Heart left ventricle (tissue), 16 donors: ENCODE data around the gene HUNK. TPM values are rescaled to one million over a fixed set of nuclear protein-coding genes. Genes with fewer than 3 reads are reported as not detected.
A peak's percentile ranks its signal among the peaks of the same experiment; 100 is the strongest.

Experiments
- ATAC-seq, 4 donors: fragments of 200-7000 bp; cut with Tn5 transposase; one replicate each; pipeline ENCODE4 v1.9.1; 2020 to 2022; ENCODE audit warnings: moderate library complexity in 4 of 4, mild to moderate bottlenecking in 3 of 4, moderate number of reproducible peaks in 1 of 4
- DNase-seq, 5 donors: peaks; one replicate each; pipeline ENCODE4 v3.0.0-alpha.2; 2020
- H3K27ac ChIP-seq, 12 donors: fragments of 200-600 bp; sonication (generic) in 4 of 12; one replicate each; pipeline versions ENCODE4 v1.5.0 to v1.8.0; 2016 to 2022; ENCODE audit warnings: mild to moderate bottlenecking in 2 of 12
- H3K27me3 ChIP-seq, 9 donors: fragments of 200-600 bp; sonication (generic) in 2 of 9; one replicate each; pipeline versions ENCODE4 v1.5.1 to v1.8.0; 2016 to 2022; ENCODE audit warnings: mild to moderate bottlenecking in 3 of 9
- H3K36me3 ChIP-seq, 9 donors: fragments of 200-600 bp; sonication (generic) in 2 of 9; one replicate each; pipeline versions ENCODE4 v1.5.0 to v1.8.0; 2018 to 2022; ENCODE audit warnings: mild to moderate bottlenecking in 2 of 9
- H3K4me1 ChIP-seq, 12 donors: fragments of 200-600 bp; sonication (generic) in 4 of 12; one replicate each; pipeline versions ENCODE4 v1.5.0 to v1.8.0; 2016 to 2022; ENCODE audit warnings: mild to moderate bottlenecking in 3 of 12
- H3K4me3 ChIP-seq, 12 donors: fragments of 200-600 bp; sonication (generic) in 4 of 12; one replicate each; pipeline versions ENCODE4 v1.5.0 to v1.8.0; 2017 to 2022; ENCODE audit warnings: mild to moderate bottlenecking in 9 of 12, moderate library complexity in 4 of 12
- H3K9me3 ChIP-seq, 12 donors: fragments of 200-600 bp; sonication (generic) in 4 of 12; one replicate each; pipeline versions ENCODE4 v1.5.0 to v1.8.0; 2016 to 2022; ENCODE audit warnings: mild to moderate bottlenecking in 1 of 12
- CTCF ChIP-seq, 12 donors: fragments of 200-600 bp; sonication (generic) in 4 of 12; IDR thresholded peaks; one replicate each; pipeline versions ENCODE4 v1.5.0 to v1.8.0; 2018 to 2022; ENCODE audit warnings: antibody characterized with exemption in 12 of 12, mild to moderate bottlenecking in 5 of 12
- POLR2A ChIP-seq, 2 donors: fragments of 450-650 bp; IDR thresholded peaks; one replicate each; pipeline ENCODE4 v1.6.1; 2017; ENCODE audit warnings: antibody characterized with exemption in 2 of 2, mild to moderate bottlenecking in 2 of 2, moderate library complexity in 2 of 2
- WGBS, 4 donors: extraction: QIAGEN DNeasy Blood & Tissue Kit in 2 of 4; methylation state at CpG; one replicate each; pipeline versions ENCODE4 v1.1.5 to v1.1.7; 2013 to 2018; 5-methylcytosine and 5-hydroxymethylcytosine counted together
- intact Hi-C, 10 donors: fragments of 100-400 bp; cut with DNase I; formaldehyde crosslinking; loops; one replicate each; pipeline versions ENCODE4 v1.11.1 to v1.14.2; 2022
- polyA plus RNA-seq, 2 donors: library from polyadenylated mRNA; stranded (reverse); fragments of 200-250 nt; gene quantifications; one replicate each; pipeline ENCODE4 v1.2.3, GENCODE V29; 2013
- total RNA-seq, 9 donors: library from RNA; depleted of rRNA in 2 of 9; stranded (reverse); fragments of >200 nt in 2 of 9; fragmentation: NEBNext Ultra II Directional in 3 of 9; extraction: Animal tissue kit (Norgen Biotek cat#: 25700) in 3 of 9; gene quantifications; one replicate each; pipeline versions ENCODE4 v1.1.0 to v1.2.4, GENCODE V29; 2016 to 2023
- donor health status: ischemic (EF 13 %, LVEDD 7.1; RV severe dilation, severe dysfunction).
- donor health status: healthy with polysubstance abuse.
- donor health status: DM: no; HTN: yes; CAD: no.
- donor health status: DM: no; HTN: no; CAD: no.
- donor health status: ischemic (EF 25% LVEDD 6.9; RV normal size, moderate dysfunction).
- donor health status: ischemic (EF 25% LVEDD 5.7; RV mildly dilated, moderate dysfunction).
- donor health status: healthy.
- donor health status: DM: yes; HTN: yes; CAD: no.
- donor health status: ischemic (EF 35%, LVEDD 5.7; RV mildly dilated, moderate dysfunction).
- donor health status: nonischemic (EF 11% LVEDD 7.7; RV severe dilation, severe dysfunction).
- donor health status: DM: yes; HTN: yes; CAD: no.
- donor health status: PGD.
- donor health status: ischemic (EF 29% LVEDD 5.4; RV normal size, mild dysfunction).
- donor health status: nonischemic (EF 23%, LVEDD 6.1; RV moderate dilation, normal function).

The HUNK gene
- total and polyA plus RNA-seq, 11 donors = 0.02 to 1.4 (median 0.22) TPM

DNA sequence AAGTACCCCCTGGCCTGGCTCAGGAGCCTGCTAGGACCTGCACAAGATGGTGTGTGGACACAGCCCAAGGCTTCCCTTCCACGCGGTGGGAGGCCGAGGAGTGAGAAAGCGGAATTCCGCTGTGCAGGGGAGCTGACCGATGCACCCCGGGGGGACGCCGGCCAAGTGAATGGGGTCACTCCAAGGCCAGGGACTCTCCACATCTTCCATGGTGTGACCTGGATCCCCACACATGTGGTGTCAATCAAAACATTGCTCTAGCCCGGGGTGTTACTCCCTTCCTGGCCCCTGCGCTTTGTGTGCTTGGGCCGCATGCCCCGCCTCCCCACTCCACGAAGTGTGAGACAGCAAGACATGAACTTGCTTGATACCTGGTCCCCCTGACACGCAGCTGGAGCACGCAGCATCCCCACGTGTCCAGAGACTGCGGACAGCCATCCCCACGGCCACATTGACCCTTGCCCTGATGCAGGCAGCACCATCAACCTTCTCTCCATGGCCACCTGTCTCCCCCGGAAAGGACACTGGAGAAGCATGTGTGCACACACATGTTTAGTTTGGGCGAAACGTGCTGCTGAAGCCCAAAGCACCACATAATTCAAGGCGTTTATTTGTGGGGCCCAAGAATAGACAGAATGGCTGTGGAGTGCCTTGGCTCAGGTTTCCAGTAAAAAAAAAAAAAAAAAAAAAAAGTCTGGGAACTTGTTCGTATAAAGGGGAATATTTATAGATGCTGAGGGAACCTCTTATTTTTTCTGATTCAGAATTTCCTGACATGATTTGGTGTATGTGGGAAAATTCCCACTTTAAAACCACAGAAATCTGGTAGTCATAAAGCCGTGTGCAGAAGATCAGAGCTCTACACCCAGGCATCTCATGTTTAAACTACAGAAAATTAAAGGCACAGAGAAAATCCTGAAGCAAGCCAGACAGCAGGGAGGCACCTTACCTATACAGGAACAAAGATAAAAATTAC is 171.7 kb downstream of the HUNK start:
- Histone ChIP-seq H3K9me3 (no peaks in the 10 kb centered on the region), H3K27ac (no peak overlapping the region), H3K4me3 (no peak overlapping the region), H3K4me1 (no peaks in the 10 kb centered on the region), H3K36me3 (no peaks in the 10 kb centered on the region), H3K27me3 (no peaks in the 10 kb centered on the region)
- intact Hi-C loops = no loop called here
- DNase-seq (no peak), ATAC-seq (peak in 1 of 4 donors; percentile 22)
- WGBS, 4 donors = 67 to 77% (median 75%) methylated on average over 24 to 25 of the region's 25 CpGs
- TF ChIP-seq CTCF (IDR thresholded peaks at IDR 0.05) = no peak
- no peak for TF ChIP-seq POLR2A (IDR thresholded peaks at IDR 0.05)

- no peak for TF ChIP-seq CTCF (IDR thresholded peaks at IDR 0.05)
- no peak for TF ChIP-seq POLR2A (IDR thresholded peaks at IDR 0.05)
- no peaks in the 10 kb centered on the region for H3K27me3 ChIP-seq
- WGBS, 4 donors = 65 to 77% (median 74%) methylated on average over 5 of the region's 5 CpGs
- no peak for ATAC-seq
- no peak for DNase-seq
- no peaks in the 10 kb centered on the region for H3K4me1 ChIP-seq
- no peak overlapping the region for H3K27ac ChIP-seq
- H3K36me3 ChIP-seq = no peaks in the 10 kb centered on the region
- no peak overlapping the region for H3K4me3 ChIP-seq
- intact Hi-C loops = no loop called here
- H3K9me3 ChIP-seq = peaks cover 0 to 1% (median 0%) of the 10 kb centered on the region in 12 donors
Measured at GRCh38 chr21:32046191-32046590, 173.4 kb downstream of the HUNK start.

DNA sequence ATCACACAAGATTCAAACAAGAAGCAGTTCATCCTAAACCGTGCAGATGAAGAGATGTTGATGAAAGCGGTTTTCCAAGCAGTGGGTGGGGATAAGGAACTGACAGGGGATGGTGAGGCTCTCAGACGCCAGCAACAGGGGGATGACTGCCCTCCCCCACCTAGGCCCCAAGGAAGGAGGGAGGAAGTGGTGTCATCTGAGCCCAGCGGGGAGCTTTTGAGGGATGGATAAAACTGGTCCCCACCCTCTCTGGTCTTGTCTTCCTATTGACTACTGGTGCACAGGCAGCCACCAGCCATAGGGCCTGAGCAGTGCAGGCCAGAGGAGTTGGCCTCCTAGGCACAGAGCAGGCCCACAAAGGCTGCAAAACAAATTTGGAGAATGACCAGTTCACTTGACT is 175.5 kb downstream of the HUNK start:
- no peak for TF ChIP-seq CTCF (IDR thresholded peaks at IDR 0.05)
- TF ChIP-seq POLR2A (IDR thresholded peaks at IDR 0.05) = no peak
- Histone ChIP-seq H3K27ac (no peak overlapping the region), H3K9me3 (peaks cover 0 to 19% (median 10%) of the 10 kb centered on the region in 12 donors), H3K4me3 (no peak overlapping the region), H3K27me3 (no peaks in the 10 kb centered on the region), H3K36me3 (no peaks in the 10 kb centered on the region), H3K4me1 (no peaks in the 10 kb centered on the region)
- ATAC-seq = no peak
- intact Hi-C loops = no loop called here
- no peak for DNase-seq
- WGBS, 4 donors = 46 to 59% (median 56%) methylated on average over 4 of the region's 4 CpGs

Other genes starting within 250 kb of the HUNK start
- gene SOD1, start 213.3 kb upstream of the HUNK start, total RNA-seq = 100 to 1,000 TPM; 348 to 487 (median 422) TPM
- gene SOD1, start 213.3 kb upstream of the HUNK start, polyA plus RNA-seq = 100 to 1,000 TPM; 406 to 644 TPM
- gene SCAF4, start 140.9 kb upstream of the HUNK start, total RNA-seq = 10 to 100 TPM in 8 of 9 donors, 1 to 10 TPM in 1; 9.3 to 25.8 (median 17.3) TPM
- gene SCAF4, start 140.9 kb upstream of the HUNK start, polyA plus RNA-seq = 10 to 100 TPM in 1 of 2 donors, 1 to 10 TPM in 1; 7.8 to 10.2 TPM